Lower leg skin (tissue), 3 donors: Measurements from ENCODE around the gene ASTN1.

Source experiments
- CTCF ChIP-seq, 3 donors: fragments of 450-650 bp; IDR thresholded peaks; one replicate each; pipeline ENCODE4 v1.5.1; 2016; ENCODE audit warnings: antibody characterized with exemption in 3 of 3, mild to moderate bottlenecking in 3 of 3, moderate library complexity in 2 of 3
- POLR2A ChIP-seq, 2 donors: fragments of 450-650 bp; IDR thresholded peaks; one replicate each; pipeline ENCODE4 v1.6.1; 2016 to 2017; ENCODE audit warnings: antibody characterized with exemption in 2 of 2, mild to moderate bottlenecking in 1 of 2, moderate library complexity in 1 of 2

DNA sequence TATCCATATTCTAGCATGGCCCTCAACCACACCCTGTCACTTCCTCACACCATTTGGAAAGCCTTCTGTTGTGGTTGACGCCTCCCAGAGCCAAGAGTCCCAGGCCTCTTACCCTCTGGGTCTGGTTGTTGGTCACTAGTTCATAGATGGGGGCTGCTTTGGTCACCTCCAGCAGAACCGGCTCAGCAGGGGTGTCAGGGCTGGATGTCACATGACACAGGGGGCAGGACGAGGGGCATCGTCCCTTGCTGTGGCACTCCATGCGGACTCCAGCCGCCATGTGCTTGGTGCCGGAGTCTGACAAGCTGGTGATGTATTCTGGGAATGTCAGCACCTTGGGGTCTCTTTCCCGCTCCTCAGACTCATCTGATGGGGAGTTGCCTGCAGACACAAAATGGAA, 270.1 kb downstream of the ASTN1 start:
- TF ChIP-seq POLR2A (IDR thresholded peaks at IDR 0.05) (no peak), CTCF (IDR thresholded peaks at IDR 0.05) (no peak)
